Panc1 (cell line): ENCODE measurements around the gene ADH1A. TPM values are rescaled to one million over a fixed set of nuclear protein-coding genes. Genes with fewer than 3 reads are reported as not detected.

Experiments
- ATAC-seq: fragments of 200-7000 bp; cut with Tn5 transposase; 2 replicates; pipeline ENCODE4 v1.9.1; 2020; ENCODE audit warnings: mild to moderate bottlenecking, moderate library complexity
- BruUV-seq: library from RNA; stranded (reverse); fragments of 400-500 nt; replicated peaks from 2 replicates; lab custom pipeline; 2021; lab: Mats Ljungman, UMichigan
- CTCF ChIA-PET: fragments of 300-600 bp; sonication (Branson Sonifier 250); formaldehyde crosslinking; loops from one replicate; lab custom pipeline; 2022; ENCODE audit warnings: antibody characterized with exemption; lab: Charles Lee
- POLR2A ChIA-PET: fragments of 300-600 bp; sonication (Branson Sonifier 250); formaldehyde crosslinking; loops from one replicate; lab custom pipeline; 2022; ENCODE audit warnings: antibody characterized with exemption; lab: Charles Lee
- DNase-seq: peaks from one replicate; pipeline ENCODE4 v3.0.0-alpha.2; 2010; ENCODE audit warnings: low read depth, low spot score
- H3K27ac ChIP-seq: 2 replicates; pipeline ENCODE4 v1.5.1; 2011; ENCODE audit warnings: mild to moderate bottlenecking, low read length, inconsistent platforms
- H3K27me3 ChIP-seq: fragments of 200-500 bp; sonication (Bioruptor generic); 2 replicates; pipeline ENCODE4 v1.6.0; 2014; ENCODE audit warnings: low read length, inconsistent platforms; ENCODE audit not compliant: control insufficient read depth, insufficient read depth
- H3K36me3 ChIP-seq: fragments of 200-500 bp; sonication (Bioruptor generic); 2 replicates; pipeline ENCODE4 v1.5.1; 2014; ENCODE audit warnings: inconsistent platforms, mild to moderate bottlenecking, low read length, moderate library complexity; ENCODE audit not compliant: control insufficient read depth, insufficient read depth
- H3K4me1 ChIP-seq: 2 replicates; pipeline ENCODE4 v1.5.1; 2011; ENCODE audit warnings: inconsistent platforms, mild to moderate bottlenecking, low read length, moderate library complexity; ENCODE audit not compliant: control insufficient read depth, insufficient read depth
- H3K4me3 ChIP-seq, 2 experiments: 2 replicates each; pipeline ENCODE4 v1.5.1; 2011 to 2012; ENCODE audit warnings: low read depth in 2 of 2, low read length in 2 of 2, mild to moderate bottlenecking in 2 of 2, inconsistent platforms in 1 of 2, moderate library complexity in 1 of 2
- H3K9me3 ChIP-seq: fragments of 200-500 bp; sonication (Bioruptor generic); 2 replicates; pipeline ENCODE4 v1.5.1; 2014; ENCODE audit warnings: low read depth, mild to moderate bottlenecking, inconsistent platforms, low read length, moderate library complexity; ENCODE audit not compliant: control insufficient read depth, insufficient read depth
- POLR2AphosphoS5 ChIP-seq: IDR thresholded peaks from 2 replicates; pipeline ENCODE4 v1.6.1; 2012; ENCODE audit warnings: mild to moderate bottlenecking, low read depth, low read length, moderate library complexity
- SIN3A ChIP-seq: IDR thresholded peaks from 2 replicates; pipeline ENCODE4 v1.6.1; 2012; ENCODE audit warnings: low read depth, mild to moderate bottlenecking, low read length, moderate library complexity, borderline replicate concordance; ENCODE audit not compliant: insufficient read depth
- TCF7L2 ChIP-seq: IDR thresholded peaks from 2 replicates; pipeline ENCODE4 v1.6.1; 2011; ENCODE audit warnings: mild to moderate bottlenecking, low read depth, low read length, inconsistent platforms
- in situ Hi-C: cut with HindIII; loops from 2 replicates; pipeline ENCODE4 v1.10.0; 2016; ENCODE audit warnings: low sequenced_read_pairs, low pct_unique_long_range_greater_than_20kb
- intact Hi-C: fragments of 100-400 bp; cut with micrococcal nuclease; formaldehyde crosslinking; loops from one replicate; pipeline ENCODE4 v1.10.0; 2022; ENCODE audit not compliant: unreplicated experiment
- total RNA-seq: library from RNA; stranded (reverse); gene quantifications from one replicate; pipeline ENCODE4 v1.2.1, GENCODE V29; 2021; ENCODE audit not compliant: unreplicated experiment
- TF ChIP-seq, protein P1 (sequence below): fragments of 450-650 bp; IDR thresholded peaks from 2 replicates; pipeline ENCODE4 v1.5.1; 2017; ENCODE audit warnings: mild to moderate bottlenecking
- TF ChIP-seq, protein P2 (sequence below), 2 experiments: IDR thresholded peaks; 2 replicates each; pipeline ENCODE4 v1.6.1; 2011 to 2012; ENCODE audit warnings: low read depth in 2 of 2, control low read depth in 1 of 2, low read length in 1 of 2, mild to moderate bottlenecking in 1 of 2, moderate library complexity in 1 of 2; ENCODE audit not compliant: insufficient read depth in 1 of 2

The ADH1A gene
- total RNA-seq, 1 experiment from 2014 or later, result not detected

DNA sequence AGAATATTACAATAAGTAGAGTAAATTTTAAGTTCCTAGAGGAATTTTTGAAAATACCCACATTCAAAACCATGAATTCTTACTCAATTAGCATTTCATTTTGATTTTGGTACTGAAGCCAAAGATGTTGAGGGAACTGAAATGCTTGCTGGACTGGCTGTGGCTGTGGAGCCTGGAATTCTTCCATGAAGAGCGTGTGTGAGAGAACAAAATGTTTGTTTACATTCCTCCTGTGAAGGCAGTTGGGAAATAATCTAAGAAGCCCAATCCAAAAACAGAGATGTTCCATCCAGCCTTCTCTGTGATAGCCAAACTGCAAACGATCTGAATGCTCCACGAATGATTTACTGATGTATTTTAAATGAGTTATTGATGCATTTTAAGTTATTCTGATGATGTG lies 34.2 kb upstream of the ADH1A start:
- H3K36me3 ChIP-seq, result no peaks in the 10 kb centered on the region
- in situ Hi-C loops, result no loop called here
- no peak for DNase-seq
- no peaks in the 10 kb centered on the region for H3K27me3 ChIP-seq
- ATAC-seq, result no peak
- POLR2A ChIA-PET, result no interaction called here
- TF ChIP-seq, protein P1, sequence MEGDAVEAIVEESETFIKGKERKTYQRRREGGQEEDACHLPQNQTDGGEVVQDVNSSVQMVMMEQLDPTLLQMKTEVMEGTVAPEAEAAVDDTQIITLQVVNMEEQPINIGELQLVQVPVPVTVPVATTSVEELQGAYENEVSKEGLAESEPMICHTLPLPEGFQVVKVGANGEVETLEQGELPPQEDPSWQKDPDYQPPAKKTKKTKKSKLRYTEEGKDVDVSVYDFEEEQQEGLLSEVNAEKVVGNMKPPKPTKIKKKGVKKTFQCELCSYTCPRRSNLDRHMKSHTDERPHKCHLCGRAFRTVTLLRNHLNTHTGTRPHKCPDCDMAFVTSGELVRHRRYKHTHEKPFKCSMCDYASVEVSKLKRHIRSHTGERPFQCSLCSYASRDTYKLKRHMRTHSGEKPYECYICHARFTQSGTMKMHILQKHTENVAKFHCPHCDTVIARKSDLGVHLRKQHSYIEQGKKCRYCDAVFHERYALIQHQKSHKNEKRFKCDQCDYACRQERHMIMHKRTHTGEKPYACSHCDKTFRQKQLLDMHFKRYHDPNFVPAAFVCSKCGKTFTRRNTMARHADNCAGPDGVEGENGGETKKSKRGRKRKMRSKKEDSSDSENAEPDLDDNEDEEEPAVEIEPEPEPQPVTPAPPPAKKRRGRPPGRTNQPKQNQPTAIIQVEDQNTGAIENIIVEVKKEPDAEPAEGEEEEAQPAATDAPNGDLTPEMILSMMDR, result no peak
- no peak for TF ChIP-seq TCF7L2
- no peak for TF ChIP-seq POLR2AphosphoS5
- no peak for TF ChIP-seq SIN3A
- TF ChIP-seq, protein P2, sequence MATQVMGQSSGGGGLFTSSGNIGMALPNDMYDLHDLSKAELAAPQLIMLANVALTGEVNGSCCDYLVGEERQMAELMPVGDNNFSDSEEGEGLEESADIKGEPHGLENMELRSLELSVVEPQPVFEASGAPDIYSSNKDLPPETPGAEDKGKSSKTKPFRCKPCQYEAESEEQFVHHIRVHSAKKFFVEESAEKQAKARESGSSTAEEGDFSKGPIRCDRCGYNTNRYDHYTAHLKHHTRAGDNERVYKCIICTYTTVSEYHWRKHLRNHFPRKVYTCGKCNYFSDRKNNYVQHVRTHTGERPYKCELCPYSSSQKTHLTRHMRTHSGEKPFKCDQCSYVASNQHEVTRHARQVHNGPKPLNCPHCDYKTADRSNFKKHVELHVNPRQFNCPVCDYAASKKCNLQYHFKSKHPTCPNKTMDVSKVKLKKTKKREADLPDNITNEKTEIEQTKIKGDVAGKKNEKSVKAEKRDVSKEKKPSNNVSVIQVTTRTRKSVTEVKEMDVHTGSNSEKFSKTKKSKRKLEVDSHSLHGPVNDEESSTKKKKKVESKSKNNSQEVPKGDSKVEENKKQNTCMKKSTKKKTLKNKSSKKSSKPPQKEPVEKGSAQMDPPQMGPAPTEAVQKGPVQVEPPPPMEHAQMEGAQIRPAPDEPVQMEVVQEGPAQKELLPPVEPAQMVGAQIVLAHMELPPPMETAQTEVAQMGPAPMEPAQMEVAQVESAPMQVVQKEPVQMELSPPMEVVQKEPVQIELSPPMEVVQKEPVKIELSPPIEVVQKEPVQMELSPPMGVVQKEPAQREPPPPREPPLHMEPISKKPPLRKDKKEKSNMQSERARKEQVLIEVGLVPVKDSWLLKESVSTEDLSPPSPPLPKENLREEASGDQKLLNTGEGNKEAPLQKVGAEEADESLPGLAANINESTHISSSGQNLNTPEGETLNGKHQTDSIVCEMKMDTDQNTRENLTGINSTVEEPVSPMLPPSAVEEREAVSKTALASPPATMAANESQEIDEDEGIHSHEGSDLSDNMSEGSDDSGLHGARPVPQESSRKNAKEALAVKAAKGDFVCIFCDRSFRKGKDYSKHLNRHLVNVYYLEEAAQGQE (IDR thresholded peaks at IDR 0.05; ENCODE audit: insufficient read depth in 1 of 2, low read depth in 2 of 2, low read length in 1 of 2), result no peak
- no peak overlapping the region for H3K27ac ChIP-seq
- no TSS peak for BruUV-seq
- intact Hi-C loops, result no loop called here
- CTCF ChIA-PET, result no interaction called here
- no peaks in the 10 kb centered on the region for H3K4me1 ChIP-seq
- no peak overlapping the region for H3K4me3 ChIP-seq
- H3K9me3 ChIP-seq, result no peaks in the 10 kb centered on the region

DNA sequence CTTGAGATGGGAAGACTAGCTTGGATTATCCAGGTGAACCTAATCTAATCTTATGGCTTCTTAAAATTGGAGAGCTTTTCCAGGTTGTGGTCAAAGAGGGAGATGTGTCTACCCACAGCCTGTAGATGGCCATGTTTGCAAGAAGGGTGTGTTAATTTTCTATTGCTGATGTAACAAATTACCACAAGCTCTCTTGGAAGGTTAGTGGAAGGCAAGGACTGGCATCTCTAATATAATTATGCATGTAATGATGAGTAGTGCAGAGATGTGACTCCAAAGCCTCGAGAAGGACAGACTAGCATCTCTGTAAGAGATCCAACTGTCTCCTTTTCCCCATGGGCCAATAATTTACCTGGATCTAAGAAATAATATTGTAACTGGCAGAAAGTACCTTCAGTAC lies 33.6 kb upstream of the ADH1A start:
- BruUV-seq, result no TSS peak
- in situ Hi-C loops, result no loop called here
- Histone ChIP-seq H3K4me3 (no peak overlapping the region), H3K36me3 (no peaks in the 10 kb centered on the region), H3K27me3 (no peaks in the 10 kb centered on the region), H3K9me3 (no peaks in the 10 kb centered on the region), H3K4me1 (no peaks in the 10 kb centered on the region), H3K27ac (no peak overlapping the region)
- ChIA-PET POLR2A (no interaction called here), CTCF (no interaction called here)
- no peak for ATAC-seq
- intact Hi-C loops, result no loop called here
- DNase-seq, result no peak
- TF ChIP-seq, protein P1, result no peak
- TF ChIP-seq SIN3A (no peak), POLR2AphosphoS5 (no peak), TCF7L2 (no peak)
- TF ChIP-seq, protein P2 (IDR thresholded peaks at IDR 0.05; ENCODE audit: insufficient read depth in 1 of 2, low read depth in 2 of 2, low read length in 1 of 2), result no peak
